ENCODE measurements around the gene ADCY4. TPM values are rescaled to one million over a fixed set of nuclear protein-coding genes. Genes with fewer than 3 reads are reported as not detected.

ADCY4 gene
- total and polyA plus RNA-seq, 10 of the 15 experiments (the other 5 are each of a cell fraction or from before 2014, with no cell fraction given): 0.05 to 0.87 (median 0.21) TPM; not detected in 1

- ChIA-PET RAD21 (ENCODE audit: unreplicated experiment) (no interaction called here), POLR2A (no interaction called here), SMC1A (ENCODE audit: uncharacterized antibody, unreplicated experiment) (no interaction called here), CTCF (interaction anchor here (1.2 kb wide), 1 partner anchor 47 kb away, joined by 4 read pairs; no protein-coding TSS in a partner anchor)
- Histone ChIP-seq H3K4me1 (ENCODE audit: control insufficient read depth, insufficient read depth, low read length) (no peaks in the 10 kb centered on the region), H3K4me2 (ENCODE audit: control insufficient read depth, insufficient read depth) (no peak overlapping the region), H3K9ac (ENCODE audit: control insufficient read depth, insufficient read depth, low read length) (no peak overlapping the region), H3K79me2 (ENCODE audit: control insufficient read depth, insufficient read depth, low read length) (no peaks in the 10 kb centered on the region), H3K27ac (ENCODE audit: control insufficient read depth, insufficient read depth) (no peak overlapping the region), H3K27me3 (replicated peaks in 1 of 2; ENCODE audit: control insufficient read depth in 2 of 2, insufficient read depth in 2 of 2, low read length in 1 of 2) (no peaks in the 10 kb centered on the region; a peak in 1 of 4 replicates), H2AFZ (ENCODE audit: control insufficient read depth, low read depth, low read length) (no peak overlapping the region), H3K9me3 (replicated peaks; ENCODE audit: control insufficient read depth, insufficient read depth, low read length) (no peaks in the 10 kb centered on the region), H4K20me1 (ENCODE audit: control insufficient read depth, insufficient read depth) (no peaks in the 10 kb centered on the region), H3K36me3 (ENCODE audit: control insufficient read depth in 2 of 2, insufficient read depth in 2 of 2, low read length in 1 of 2) (no peaks in the 10 kb centered on the region), H3K4me3 (no peak overlapping the region)
- no peak for DNase-seq (ENCODE audit: low read depth, low spot score)
- BruUV-seq (replicated peaks): no TSS peak
- intact Hi-C loops (cut with micrococcal nuclease; ENCODE audit: unreplicated experiment) (no loop called here), in situ Hi-C loops (cut with MboI) (no loop called here)
- TF ChIP-seq STAT3 (IDR thresholded peaks at IDR 0.05; ENCODE audit: low read depth, low read length) (no peak), NFYB (IDR thresholded peaks at IDR 0.05; ENCODE audit: insufficient read depth, low read depth, low read length) (no peak), PKNOX1 (IDR thresholded peaks at IDR 0.05) (peak; percentile 73), ETV6 (conservative IDR thresholded peaks at IDR 0.05 in 1 of 2, IDR thresholded peaks at IDR 0.05 in 1 of 2; ENCODE audit: borderline replicate concordance in 1 of 2, low read depth in 1 of 2) (no peak)
- FAIRE-seq: no peak
- no peak for ATAC-seq
- WGBS (ENCODE audit: insufficient coverage, insufficient replicate concordance, low lambda C conversion rate, missing lambda C conversion rate): 45% methylated on average over 4 of the region's 4 CpGs
These were observed 49.3 kb upstream of the ADCY4 start for GRCh38 chr14:24384169-24384568.

- H3K27ac ChIP-seq (ENCODE audit: control insufficient read depth, insufficient read depth): no peak overlapping the region
- no peak overlapping the region for H3K4me3 ChIP-seq
- no peak for ATAC-seq
- in situ Hi-C loops (cut with MboI): no loop called here
- no peak overlapping the region for H3K9ac ChIP-seq (ENCODE audit: control insufficient read depth, insufficient read depth, low read length)
- H4K20me1 ChIP-seq (ENCODE audit: control insufficient read depth, insufficient read depth): no peaks in the 10 kb centered on the region
- no peak overlapping the region for H2AFZ ChIP-seq (ENCODE audit: control insufficient read depth, low read depth, low read length)
- no TSS peak for BruUV-seq (replicated peaks)
- no peaks in the 10 kb centered on the region for H3K36me3 ChIP-seq (ENCODE audit: control insufficient read depth in 2 of 2, insufficient read depth in 2 of 2, low read length in 1 of 2)
- no peaks in the 10 kb centered on the region for H3K79me2 ChIP-seq (ENCODE audit: control insufficient read depth, insufficient read depth, low read length)
- no peaks in the 10 kb centered on the region for H3K4me1 ChIP-seq (ENCODE audit: control insufficient read depth, insufficient read depth, low read length)
- WGBS (ENCODE audit: insufficient coverage, insufficient replicate concordance, low lambda C conversion rate, missing lambda C conversion rate): 19% methylated on average over 4 of the region's 4 CpGs
- intact Hi-C loops (cut with micrococcal nuclease; ENCODE audit: unreplicated experiment): no loop called here
- TF ChIP-seq, protein P1, sequence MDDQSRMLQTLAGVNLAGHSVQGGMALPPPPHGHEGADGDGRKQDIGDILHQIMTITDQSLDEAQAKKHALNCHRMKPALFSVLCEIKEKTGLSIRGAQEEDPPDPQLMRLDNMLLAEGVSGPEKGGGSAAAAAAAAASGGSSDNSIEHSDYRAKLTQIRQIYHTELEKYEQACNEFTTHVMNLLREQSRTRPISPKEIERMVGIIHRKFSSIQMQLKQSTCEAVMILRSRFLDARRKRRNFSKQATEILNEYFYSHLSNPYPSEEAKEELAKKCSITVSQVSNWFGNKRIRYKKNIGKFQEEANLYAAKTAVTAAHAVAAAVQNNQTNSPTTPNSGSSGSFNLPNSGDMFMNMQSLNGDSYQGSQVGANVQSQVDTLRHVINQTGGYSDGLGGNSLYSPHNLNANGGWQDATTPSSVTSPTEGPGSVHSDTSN (IDR thresholded peaks at IDR 0.05; ENCODE audit: insufficient replicate concordance, low read depth, low read length): no peak
- TF ChIP-seq PKNOX1 (IDR thresholded peaks at IDR 0.05) (no peak), STAT3 (IDR thresholded peaks at IDR 0.05; ENCODE audit: low read depth, low read length) (no peak), NFXL1 (IDR thresholded peaks at IDR 0.05; ENCODE audit: borderline replicate concordance) (no peak), ASH2L (IDR thresholded peaks at IDR 0.05; ENCODE audit: borderline replicate concordance, low read depth) (no peak)
- CTCF ChIA-PET: interaction anchor here (1.4 to 1.6 kb wide), 3 partner anchors 17 to 75 kb away, joined by 3 to 5 read pairs (median 3); no protein-coding TSS in a partner anchor
- RAD21 ChIA-PET (ENCODE audit: unreplicated experiment): interaction anchor here (1.1 to 1.5 kb wide), 2 partner anchors 16 to 50 kb away, joined by 3 to 7 read pairs; no protein-coding TSS in a partner anchor
- H3K9me3 ChIP-seq (replicated peaks; ENCODE audit: control insufficient read depth, insufficient read depth, low read length): no peaks in the 10 kb centered on the region
- no peaks in the 10 kb centered on the region; a peak in 1 of 4 replicates for H3K27me3 ChIP-seq (replicated peaks in 1 of 2; ENCODE audit: control insufficient read depth in 2 of 2, insufficient read depth in 2 of 2, low read length in 1 of 2)
- DNase-seq (ENCODE audit: low read depth, low spot score): no peak
- H3K4me2 ChIP-seq (ENCODE audit: control insufficient read depth, insufficient read depth): no peak overlapping the region
- SMC1A ChIA-PET (ENCODE audit: uncharacterized antibody, unreplicated experiment): interaction anchor here (1.4 kb wide), 1 partner anchor 29 kb away, joined by 4 read pairs; no protein-coding TSS in a partner anchor
- no peak for FAIRE-seq
- POLR2A ChIA-PET: interaction anchor here (1.2 kb wide), 1 partner anchor 14 kb away, joined by 3 read pairs; the partner anchor contains the start of gene NFATC4
These were observed 47.1 kb upstream of the ADCY4 start for GRCh38 chr14:24382064-24382371.
